Left lung (tissue), 10 donors: Measurements from ENCODE around the gene ZNF558. TPM values are rescaled to one million over a fixed set of nuclear protein-coding genes. Genes with fewer than 3 reads are reported as not detected.

Experiments used
- ATAC-seq: fragments of 200-7000 bp; cut with Tn5 transposase; one replicate; pipeline ENCODE4 v1.9.1; 2020; ENCODE audit warnings: moderate library complexity
- DNase-seq, 4 donors: peaks; one replicate each; pipeline ENCODE4 v3.0.0-alpha.2; 2013 to 2020
- H3K27ac ChIP-seq, 2 donors: fragments of 200-600 bp; sonication (generic) in 1 of 2; one replicate each; pipeline versions ENCODE4 v1.5.0 to v1.8.0; 2020 to 2021
- H3K27me3 ChIP-seq, 2 donors: fragments of 200-600 bp; sonication (generic) in 1 of 2; one replicate each; pipeline versions ENCODE4 v1.5.0 to v1.8.0; 2020 to 2021
- H3K36me3 ChIP-seq, 2 donors: fragments of 200-600 bp; sonication (generic) in 1 of 2; one replicate each; pipeline versions ENCODE4 v1.5.0 to v1.8.0; 2020 to 2021
- H3K4me1 ChIP-seq, 2 donors: fragments of 200-600 bp; one replicate each; pipeline ENCODE4 v1.8.0; 2021
- H3K4me3 ChIP-seq, 2 donors: fragments of 200-600 bp; sonication (generic) in 1 of 2; one replicate each; pipeline versions ENCODE4 v1.5.0 to v1.8.0; 2020 to 2021; ENCODE audit warnings: mild to moderate bottlenecking in 1 of 2
- H3K9me3 ChIP-seq, 2 donors: fragments of 200-600 bp; sonication (generic) in 1 of 2; one replicate each; pipeline versions ENCODE4 v1.5.0 to v1.8.0; 2020 to 2021
- CTCF ChIP-seq, 2 donors: fragments of 200-600 bp; sonication (generic) in 1 of 2; IDR thresholded peaks; one replicate each; pipeline versions ENCODE4 v1.5.0 to v1.8.0; 2021; ENCODE audit warnings: antibody characterized with exemption in 2 of 2
- intact Hi-C, 2 donors: fragments of 100-400 bp; cut with DNase I; formaldehyde crosslinking; loops; one replicate each; pipeline versions ENCODE4 v1.11.2 to v1.14.2; 2022
- polyA plus RNA-seq, 6 donors: library from polyadenylated mRNA; unstranded; fragments of 120-200 nt; gene quantifications; one replicate each; pipeline ENCODE4 v1.2.1, GENCODE V29; 2013; ENCODE audit not compliant: insufficient read length in 6 of 6
- total RNA-seq, 2 donors: library from RNA; stranded (reverse); fragmentation: NEBNext Ultra II Directional; extraction: Animal tissue kit (Norgen Biotek cat#: 25700); gene quantifications; one replicate each; pipeline ENCODE4 v1.2.1, GENCODE V29; 2021
- donor health status: DM: no; HTN: yes; CAD: no.
- donor health status: DM: no; HTN: no; CAD: no.

Gene ZNF558
- total and polyA plus RNA-seq, 8 donors = 20.8 to 54.0 (median 45.0) TPM

GRCh38 chr19:8866344-8866743 lies 34.2 kb upstream of the ZNF558 start:
- no peak for ATAC-seq
- Histone ChIP-seq H3K27ac (no peak overlapping the region), H3K9me3 (no peaks in the 10 kb centered on the region), H3K36me3 (no peaks in the 10 kb centered on the region), H3K27me3 (peaks cover 0 to 8% of the 10 kb centered on the region in 2 donors), H3K4me1 (no peaks in the 10 kb centered on the region), H3K4me3 (no peak overlapping the region)
- no peak for DNase-seq
- intact Hi-C loops = no loop called here
- no peak for TF ChIP-seq CTCF (IDR thresholded peaks at IDR 0.05)

- H3K9me3 ChIP-seq = no peaks in the 10 kb centered on the region
- DNase-seq = no peak
- H3K36me3 ChIP-seq = no peaks in the 10 kb centered on the region
- no peak for TF ChIP-seq CTCF (IDR thresholded peaks at IDR 0.05)
- H3K27ac ChIP-seq = no peak overlapping the region
- intact Hi-C loops = no loop called here
- no peak overlapping the region for H3K4me3 ChIP-seq
- no peak for ATAC-seq
- H3K4me1 ChIP-seq = no peaks in the 10 kb centered on the region
- H3K27me3 ChIP-seq = peaks cover 0 to 41% of the 10 kb centered on the region in 2 donors
Observed at GRCh38 chr19:8858260-8858659, 26.2 kb upstream of the ZNF558 start.

- no peak for TF ChIP-seq CTCF (IDR thresholded peaks at IDR 0.05)
Observed at GRCh38 chr19:8850488-8850887, 18.4 kb upstream of the ZNF558 start.

GRCh38 chr19:8849232-8849631 lies 17.1 kb upstream of the ZNF558 start:
- H3K27ac ChIP-seq = no peak overlapping the region
- no peak for ATAC-seq
- H3K4me1 ChIP-seq = no peaks in the 10 kb centered on the region

More at GRCh38 chr19:8850488-8850887, 18.4 kb upstream of the ZNF558 start:
- no peak overlapping the region for H3K27ac ChIP-seq
- H3K4me3 ChIP-seq = no peak overlapping the region
- no peaks in the 10 kb centered on the region for H3K4me1 ChIP-seq
- peaks cover 0 to 25% of the 10 kb centered on the region in 2 donors for H3K27me3 ChIP-seq
- peaks cover 0 to 19% of the 10 kb centered on the region in 2 donors for H3K9me3 ChIP-seq
- H3K36me3 ChIP-seq = no peaks in the 10 kb centered on the region
- DNase-seq (no peak), ATAC-seq (no peak)
- intact Hi-C loops = no loop called here

GRCh38 chr19:8846819-8847218 lies 14.7 kb upstream of the ZNF558 start:
- intact Hi-C loops = no loop called here
- peaks cover 0 to 23% of the 10 kb centered on the region in 2 donors for H3K27me3 ChIP-seq
- no peak overlapping the region for H3K4me3 ChIP-seq
- no peaks in the 10 kb centered on the region for H3K36me3 ChIP-seq
- ATAC-seq (no peak), DNase-seq (no peak)
- peaks cover 0 to 19% of the 10 kb centered on the region in 2 donors for H3K9me3 ChIP-seq
- no peak for TF ChIP-seq CTCF (IDR thresholded peaks at IDR 0.05)
- no peak overlapping the region for H3K27ac ChIP-seq
- H3K4me1 ChIP-seq = no peaks in the 10 kb centered on the region

More at GRCh38 chr19:8849232-8849631, 17.1 kb upstream of the ZNF558 start:
- TF ChIP-seq CTCF (IDR thresholded peaks at IDR 0.05) = no peak
- intact Hi-C loops = no loop called here
- Histone ChIP-seq H3K36me3 (no peaks in the 10 kb centered on the region), H3K4me3 (no peak overlapping the region), H3K9me3 (peaks cover 0 to 19% of the 10 kb centered on the region in 2 donors), H3K27me3 (peaks cover 0 to 22% of the 10 kb centered on the region in 2 donors)
- no peak for DNase-seq
